ENCODE data around the gene FBXO47.

Gene FBXO47

GRCh38 chr17:38967290-38967738 lies at the start of gene FBXO47:
Gene FBXO47, minus strand, starts transcription at chr17:38967403. Its CDS starts 4,378 bp downstream, at chr17:38963025.
- Histone ChIP-seq H3K4me3 (ENCODE audit: low read depth, low read length) (peak within 1 kb of the TSS; percentile 58), H2AFZ (ENCODE audit: low read length, unreplicated experiment) (peak within 1 kb of the TSS; percentile 95), H3K36me3 (ENCODE audit: insufficient read depth, low read length) (no peaks in the 10 kb centered on the region), H3K4me1 (ENCODE audit: control insufficient read depth, insufficient read depth, low read length, unreplicated experiment) (no peaks in the 10 kb centered on the region), H3K27me3 (ENCODE audit: insufficient read depth, low read length) (no peaks in the 10 kb centered on the region), H3K79me2 (ENCODE audit: control insufficient read depth, insufficient read depth, low read length, unreplicated experiment) (no peaks in the 10 kb centered on the region), H3K27ac (ENCODE audit: low read depth, low read length) (no peak within 1 kb of the TSS)

GRCh38 chr17:39016193-39017153 lies 49.3 kb upstream of the FBXO47 start:
- H3K36me3 ChIP-seq (ENCODE audit: insufficient read depth, low read length): no peaks in the 10 kb centered on the region
- peaks cover 15% of the 10 kb centered on the region for H3K4me1 ChIP-seq (ENCODE audit: control insufficient read depth, insufficient read depth, low read length, unreplicated experiment)
- no peak overlapping the region for H2AFZ ChIP-seq (ENCODE audit: low read length, unreplicated experiment)

GRCh38 chr17:39015546-39015935 lies 48.3 kb upstream of the FBXO47 start:
- no peak overlapping the region for H2AFZ ChIP-seq (ENCODE audit: low read length, unreplicated experiment)
- H3K79me2 ChIP-seq (ENCODE audit: control insufficient read depth, insufficient read depth, low read length, unreplicated experiment): no peaks in the 10 kb centered on the region
- H3K4me3 ChIP-seq (ENCODE audit: low read depth, low read length): no peak overlapping the region
- H3K4me1 ChIP-seq (ENCODE audit: control insufficient read depth, insufficient read depth, low read length, unreplicated experiment): peaks cover 15% of the 10 kb centered on the region
- no peaks in the 10 kb centered on the region for H3K36me3 ChIP-seq (ENCODE audit: insufficient read depth, low read length)
- no peaks in the 10 kb centered on the region for H3K27me3 ChIP-seq (ENCODE audit: insufficient read depth, low read length)
- no peak overlapping the region for H3K27ac ChIP-seq (ENCODE audit: low read depth, low read length)

More at GRCh38 chr17:39016193-39017153, 49.3 kb upstream of the FBXO47 start:
- H3K79me2 ChIP-seq (ENCODE audit: control insufficient read depth, insufficient read depth, low read length, unreplicated experiment): no peaks in the 10 kb centered on the region
- no peak overlapping the region for H3K4me3 ChIP-seq (ENCODE audit: low read depth, low read length)
- no peaks in the 10 kb centered on the region for H3K27me3 ChIP-seq (ENCODE audit: insufficient read depth, low read length)
- H3K27ac ChIP-seq (ENCODE audit: low read depth, low read length): no peak overlapping the region

- Histone ChIP-seq H2AFZ (ENCODE audit: low read length, unreplicated experiment) (peak overlapping the region; percentile 26), H3K27ac (ENCODE audit: low read depth, low read length) (peak overlapping the region; percentile 50), H3K79me2 (ENCODE audit: control insufficient read depth, insufficient read depth, low read length, unreplicated experiment) (no peaks in the 10 kb centered on the region), H3K36me3 (ENCODE audit: insufficient read depth, low read length) (no peaks in the 10 kb centered on the region), H3K4me3 (ENCODE audit: low read depth, low read length) (no peak overlapping the region), H3K4me1 (ENCODE audit: control insufficient read depth, insufficient read depth, low read length, unreplicated experiment) (peaks cover 15% of the 10 kb centered on the region), H3K27me3 (ENCODE audit: insufficient read depth, low read length) (no peaks in the 10 kb centered on the region)
Measured at GRCh38 chr17:39014795-39015545, 47.8 kb upstream of the FBXO47 start.

- Histone ChIP-seq H2AFZ (ENCODE audit: low read length, unreplicated experiment) (peak overlapping the region; percentile 49), H3K27ac (ENCODE audit: low read depth, low read length) (peak overlapping the region; percentile 50), H3K4me1 (ENCODE audit: control insufficient read depth, insufficient read depth, low read length, unreplicated experiment) (peaks cover 15% of the 10 kb centered on the region), H3K36me3 (ENCODE audit: insufficient read depth, low read length) (no peaks in the 10 kb centered on the region), H3K79me2 (ENCODE audit: control insufficient read depth, insufficient read depth, low read length, unreplicated experiment) (no peaks in the 10 kb centered on the region), H3K4me3 (ENCODE audit: low read depth, low read length) (no peak overlapping the region), H3K27me3 (ENCODE audit: insufficient read depth, low read length) (no peaks in the 10 kb centered on the region)
Measured at GRCh38 chr17:39014044-39014794, 47.0 kb upstream of the FBXO47 start.

- H3K79me2 ChIP-seq (ENCODE audit: control insufficient read depth, insufficient read depth, low read length, unreplicated experiment): no peaks in the 10 kb centered on the region
- no peak overlapping the region for H3K27ac ChIP-seq (ENCODE audit: low read depth, low read length)
- peaks cover 15% of the 10 kb centered on the region for H3K4me1 ChIP-seq (ENCODE audit: control insufficient read depth, insufficient read depth, low read length, unreplicated experiment)
- H3K27me3 ChIP-seq (ENCODE audit: insufficient read depth, low read length): no peaks in the 10 kb centered on the region
- no peak overlapping the region for H3K4me3 ChIP-seq (ENCODE audit: low read depth, low read length)
- H2AFZ ChIP-seq (ENCODE audit: low read length, unreplicated experiment): no peak overlapping the region
- no peaks in the 10 kb centered on the region for H3K36me3 ChIP-seq (ENCODE audit: insufficient read depth, low read length)
Measured at GRCh38 chr17:39012725-39013124, 45.5 kb upstream of the FBXO47 start.

GRCh38 chr17:39011907-39012468 lies 44.8 kb upstream of the FBXO47 start:
- Histone ChIP-seq H3K27ac (ENCODE audit: low read depth, low read length) (no peak overlapping the region), H3K27me3 (ENCODE audit: insufficient read depth, low read length) (no peaks in the 10 kb centered on the region), H2AFZ (ENCODE audit: low read length, unreplicated experiment) (no peak overlapping the region), H3K79me2 (ENCODE audit: control insufficient read depth, insufficient read depth, low read length, unreplicated experiment) (no peaks in the 10 kb centered on the region), H3K4me1 (ENCODE audit: control insufficient read depth, insufficient read depth, low read length, unreplicated experiment) (peaks cover 15% of the 10 kb centered on the region), H3K4me3 (ENCODE audit: low read depth, low read length) (no peak overlapping the region), H3K36me3 (ENCODE audit: insufficient read depth, low read length) (no peaks in the 10 kb centered on the region)

- no peak overlapping the region for H3K4me3 ChIP-seq (ENCODE audit: low read depth, low read length)
Measured at GRCh38 chr17:39009581-39010001, 42.4 kb upstream of the FBXO47 start.

GRCh38 chr17:39008633-39009032 lies 41.4 kb upstream of the FBXO47 start:
- Histone ChIP-seq H3K79me2 (ENCODE audit: control insufficient read depth, insufficient read depth, low read length, unreplicated experiment) (no peaks in the 10 kb centered on the region), H3K27ac (ENCODE audit: low read depth, low read length) (no peak overlapping the region), H3K4me1 (ENCODE audit: control insufficient read depth, insufficient read depth, low read length, unreplicated experiment) (peaks cover under 1% of the 10 kb centered on the region), H3K4me3 (ENCODE audit: low read depth, low read length) (no peak overlapping the region), H2AFZ (ENCODE audit: low read length, unreplicated experiment) (no peak overlapping the region), H3K27me3 (ENCODE audit: insufficient read depth, low read length) (no peaks in the 10 kb centered on the region), H3K36me3 (ENCODE audit: insufficient read depth, low read length) (no peaks in the 10 kb centered on the region)

More at GRCh38 chr17:39009581-39010001, 42.4 kb upstream of the FBXO47 start:
- Histone ChIP-seq H3K4me1 (ENCODE audit: control insufficient read depth, insufficient read depth, low read length, unreplicated experiment) (peaks cover 7% of the 10 kb centered on the region), H3K27me3 (ENCODE audit: insufficient read depth, low read length) (no peaks in the 10 kb centered on the region), H3K36me3 (ENCODE audit: insufficient read depth, low read length) (no peaks in the 10 kb centered on the region), H2AFZ (ENCODE audit: low read length, unreplicated experiment) (no peak overlapping the region), H3K79me2 (ENCODE audit: control insufficient read depth, insufficient read depth, low read length, unreplicated experiment) (no peaks in the 10 kb centered on the region), H3K27ac (ENCODE audit: low read depth, low read length) (no peak overlapping the region)
